NT2/D1 (cell line): ENCODE data around the gene DISC1.

Source experiments
- DNase-seq: peaks from one replicate; pipeline ENCODE4 v3.0.0-alpha.2; 2011; ENCODE audit warnings: low read depth, low spot score
- H3K27me3 ChIP-seq: 2 replicates; pipeline ENCODE4 v1.6.0; 2011; ENCODE audit warnings: mild to moderate bottlenecking; ENCODE audit not compliant: insufficient read length, insufficient read depth
- H3K36me3 ChIP-seq: 2 replicates; pipeline ENCODE4 v1.6.1; 2011; ENCODE audit warnings: mild to moderate bottlenecking, low read length, mixed read lengths; ENCODE audit not compliant: insufficient read depth, insufficient read length
- H3K4me1 ChIP-seq: 2 replicates; pipeline ENCODE4 v1.5.1; 2011; ENCODE audit not compliant: insufficient read depth, insufficient read length
- H3K4me3 ChIP-seq: 2 replicates; pipeline ENCODE4 v1.5.1; 2011; ENCODE audit warnings: low read depth; ENCODE audit not compliant: insufficient read length
- H3K9ac ChIP-seq: 2 replicates; pipeline ENCODE4 v1.6.0; 2011; ENCODE audit warnings: low read depth; ENCODE audit not compliant: insufficient read length
- H3K9me3 ChIP-seq: 2 replicates; pipeline ENCODE4 v1.5.1; 2011; ENCODE audit warnings: mild to moderate bottlenecking, low read length; ENCODE audit not compliant: insufficient read depth
- SUZ12 ChIP-seq: IDR thresholded peaks from 2 replicates; pipeline ENCODE4 v1.6.1; 2011; ENCODE audit not compliant: insufficient read length, insufficient read depth; ENCODE audit errors: extremely low read depth
- YY1 ChIP-seq: IDR thresholded peaks from 2 replicates; pipeline ENCODE4 v1.6.1; 2011; ENCODE audit not compliant: insufficient read length, insufficient read depth
- ZNF274 ChIP-seq: IDR thresholded peaks from 2 replicates; pipeline ENCODE4 v1.6.1; 2011; ENCODE audit warnings: mild to moderate bottlenecking, low read depth, low read length

DISC1 gene

GRCh38 chr1:231695439-231696255 is 69.1 kb downstream of the DISC1 start:
- no peaks in the 10 kb centered on the region for H3K36me3 ChIP-seq
- no peak for DNase-seq
- TF ChIP-seq ZNF274 (no peak), SUZ12 (no peak), YY1 (no peak)
- H3K9me3 ChIP-seq: no peaks in the 10 kb centered on the region; the same call in 1 of the 2 replicates
- H3K27me3 ChIP-seq: no peaks in the 10 kb centered on the region
- H3K4me3 ChIP-seq: no peak overlapping the region
- no peak overlapping the region for H3K9ac ChIP-seq
- no peaks in the 10 kb centered on the region for H3K4me1 ChIP-seq

- no peaks in the 10 kb centered on the region for H3K4me1 ChIP-seq
- TF ChIP-seq SUZ12: no peak
- TF ChIP-seq ZNF274: no peak
- TF ChIP-seq YY1: no peak
- H3K27me3 ChIP-seq: no peaks in the 10 kb centered on the region
- H3K9ac ChIP-seq: no peak overlapping the region
- no peaks in the 10 kb centered on the region for H3K36me3 ChIP-seq
- no peak overlapping the region for H3K4me3 ChIP-seq
- no peak for DNase-seq
- H3K9me3 ChIP-seq: no peaks in the 10 kb centered on the region; the same call in 1 of the 2 replicates
Measured at GRCh38 chr1:231699784-231700183, 73.2 kb downstream of the DISC1 start.

GRCh38 chr1:231701306-231701705 is 74.7 kb downstream of the DISC1 start:
- H3K9me3 ChIP-seq: no peaks in the 10 kb centered on the region; the same call in 1 of the 2 replicates

GRCh38 chr1:231702331-231702730 is 75.7 kb downstream of the DISC1 start:
- Histone ChIP-seq H3K4me3 (no peak overlapping the region), H3K9ac (no peak overlapping the region), H3K36me3 (no peaks in the 10 kb centered on the region), H3K4me1 (no peaks in the 10 kb centered on the region), H3K27me3 (no peaks in the 10 kb centered on the region), H3K9me3 (no peaks in the 10 kb centered on the region; the same call in 1 of the 2 replicates)
- no peak for TF ChIP-seq YY1
- TF ChIP-seq SUZ12: no peak
- no peak for TF ChIP-seq ZNF274
- DNase-seq: no peak

More at GRCh38 chr1:231701306-231701705, 74.7 kb downstream of the DISC1 start:
- H3K36me3 ChIP-seq: no peaks in the 10 kb centered on the region
- no peak overlapping the region for H3K9ac ChIP-seq
- no peaks in the 10 kb centered on the region for H3K4me1 ChIP-seq
- TF ChIP-seq YY1 (no peak), SUZ12 (no peak), ZNF274 (no peak)
- no peak overlapping the region for H3K4me3 ChIP-seq
- DNase-seq: no peak
- H3K27me3 ChIP-seq: no peaks in the 10 kb centered on the region

- Histone ChIP-seq H3K27me3 (no peaks in the 10 kb centered on the region), H3K36me3 (no peaks in the 10 kb centered on the region), H3K4me1 (no peaks in the 10 kb centered on the region), H3K4me3 (no peak overlapping the region), H3K9ac (no peak overlapping the region), H3K9me3 (no peaks in the 10 kb centered on the region; the same call in 1 of the 2 replicates)
- no peak for DNase-seq
- no peak for TF ChIP-seq YY1
- no peak for TF ChIP-seq SUZ12
- TF ChIP-seq ZNF274: no peak
Measured at GRCh38 chr1:231702804-231703203, 76.2 kb downstream of the DISC1 start.

- no peak for DNase-seq
- TF ChIP-seq SUZ12 (no peak), ZNF274 (no peak)
- Histone ChIP-seq H3K36me3 (no peaks in the 10 kb centered on the region), H3K9me3 (no peaks in the 10 kb centered on the region), H3K9ac (no peak overlapping the region), H3K4me3 (no peak overlapping the region), H3K4me1 (no peaks in the 10 kb centered on the region), H3K27me3 (no peaks in the 10 kb centered on the region)
Measured at GRCh38 chr1:231705806-231706760, 79.5 kb downstream of the DISC1 start.

GRCh38 chr1:231706934-231707333 is 80.3 kb downstream of the DISC1 start:
- no peaks in the 10 kb centered on the region for H3K27me3 ChIP-seq
- no peak overlapping the region for H3K4me3 ChIP-seq
- no peak for DNase-seq
- no peak overlapping the region for H3K9ac ChIP-seq
- no peaks in the 10 kb centered on the region for H3K36me3 ChIP-seq
- H3K9me3 ChIP-seq: no peaks in the 10 kb centered on the region
- no peaks in the 10 kb centered on the region for H3K4me1 ChIP-seq
- TF ChIP-seq SUZ12: no peak
- no peak for TF ChIP-seq YY1
- no peak for TF ChIP-seq ZNF274
